GM12872 (cell line): ENCODE data around the gene PCP2.

Source experiments
- TF ChIP-seq, protein P1 (sequence below): IDR thresholded peaks from 3 replicates; pipeline ENCODE4 v1.5.1; 2011; ENCODE audit warnings: low read depth, mild to moderate bottlenecking, low read length, moderate library complexity; ENCODE audit not compliant: insufficient read depth

Gene PCP2

DNA sequence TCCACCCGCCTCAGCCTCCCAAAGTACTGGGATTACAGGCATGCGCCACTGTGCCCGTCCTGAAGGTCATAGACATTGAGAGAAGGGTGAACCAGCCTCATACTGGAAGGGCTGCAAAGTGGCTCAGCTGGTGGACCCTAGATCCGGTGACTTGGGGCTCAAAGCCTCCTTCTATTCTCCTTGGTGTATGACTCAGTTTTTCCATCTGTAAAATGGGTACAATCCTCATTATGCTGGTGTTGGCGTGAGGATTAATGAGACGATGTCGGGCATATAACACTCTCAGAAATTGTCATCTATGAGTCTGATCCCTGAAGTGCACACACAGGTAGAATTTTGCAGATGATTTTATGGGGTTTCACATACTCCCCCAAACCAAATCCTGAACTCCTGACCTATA is 43.7 kb downstream of the PCP2 start:
- TF ChIP-seq, protein P1, sequence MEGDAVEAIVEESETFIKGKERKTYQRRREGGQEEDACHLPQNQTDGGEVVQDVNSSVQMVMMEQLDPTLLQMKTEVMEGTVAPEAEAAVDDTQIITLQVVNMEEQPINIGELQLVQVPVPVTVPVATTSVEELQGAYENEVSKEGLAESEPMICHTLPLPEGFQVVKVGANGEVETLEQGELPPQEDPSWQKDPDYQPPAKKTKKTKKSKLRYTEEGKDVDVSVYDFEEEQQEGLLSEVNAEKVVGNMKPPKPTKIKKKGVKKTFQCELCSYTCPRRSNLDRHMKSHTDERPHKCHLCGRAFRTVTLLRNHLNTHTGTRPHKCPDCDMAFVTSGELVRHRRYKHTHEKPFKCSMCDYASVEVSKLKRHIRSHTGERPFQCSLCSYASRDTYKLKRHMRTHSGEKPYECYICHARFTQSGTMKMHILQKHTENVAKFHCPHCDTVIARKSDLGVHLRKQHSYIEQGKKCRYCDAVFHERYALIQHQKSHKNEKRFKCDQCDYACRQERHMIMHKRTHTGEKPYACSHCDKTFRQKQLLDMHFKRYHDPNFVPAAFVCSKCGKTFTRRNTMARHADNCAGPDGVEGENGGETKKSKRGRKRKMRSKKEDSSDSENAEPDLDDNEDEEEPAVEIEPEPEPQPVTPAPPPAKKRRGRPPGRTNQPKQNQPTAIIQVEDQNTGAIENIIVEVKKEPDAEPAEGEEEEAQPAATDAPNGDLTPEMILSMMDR: no peak

- TF ChIP-seq, protein P1: no peak
Observed at GRCh38 chr19:7582446-7582845, 51.1 kb downstream of the PCP2 start.
